WI38 (cell line): ENCODE data around the gene FRMD4A.
"Not testable (repeated sequence)": the region's sequence is repeated elsewhere in the genome, so short reads cannot be mapped to it uniquely, and the experiment has no call there.

Experiments used
- H3K4me3 ChIP-seq: 2 replicates; pipeline ENCODE4 v1.5.1; 2011; ENCODE audit warnings: low read depth, mild to moderate bottlenecking, control low read depth, low read length
- CTCF ChIP-seq: IDR thresholded peaks from 2 replicates; pipeline ENCODE4 v1.5.1; 2012; ENCODE audit warnings: low read depth, mild to moderate bottlenecking, control low read depth, low read length

FRMD4A gene

GRCh38 chr10:14241196-14241595, 89.5 kb downstream of the FRMD4A start:
- TF ChIP-seq CTCF = no peak
- no peak overlapping the region for H3K4me3 ChIP-seq

- H3K4me3 ChIP-seq = no peak overlapping the region
- TF ChIP-seq CTCF = no peak
These were observed 90.2 kb downstream of the FRMD4A start for GRCh38 chr10:14240253-14241189.

- H3K4me3 ChIP-seq = not testable (repeated sequence)
These were observed 92.1 kb downstream of the FRMD4A start for GRCh38 chr10:14238659-14239058.

- no peak for TF ChIP-seq CTCF
- H3K4me3 ChIP-seq = no peak overlapping the region
These were observed 94.4 kb downstream of the FRMD4A start for GRCh38 chr10:14236341-14236740.

- no peak overlapping the region for H3K4me3 ChIP-seq
- TF ChIP-seq CTCF = no peak
These were observed 95.0 kb downstream of the FRMD4A start for GRCh38 chr10:14235566-14236195.

GRCh38 chr10:14233566-14233965, 97.2 kb downstream of the FRMD4A start:
- no peak overlapping the region for H3K4me3 ChIP-seq
- no peak for TF ChIP-seq CTCF

- not testable (repeated sequence) for H3K4me3 ChIP-seq
These were observed 101.9 kb downstream of the FRMD4A start for GRCh38 chr10:14228798-14229197.

- no peak overlapping the region for H3K4me3 ChIP-seq
- no peak for TF ChIP-seq CTCF
These were observed 105.3 kb downstream of the FRMD4A start for GRCh38 chr10:14225379-14225778.
